Karpas-422 (cell line): Measurements from ENCODE around the gene C20orf173. TPM values are rescaled to one million over a fixed set of nuclear protein-coding genes. Genes with fewer than 3 reads are reported as not detected.

Source experiments
- DNase-seq: peaks from one replicate; pipeline ENCODE4 v3.0.0-alpha.2; 2015
- H2AFZ ChIP-seq: fragments of 200-600 bp; sonication (generic); 2 replicates; pipeline ENCODE4 v1.6.1; 2014; ENCODE audit warnings: antibody characterized with exemption, low read length, mixed read lengths
- H3K27ac ChIP-seq: fragments of 200-600 bp; sonication (generic); 2 replicates; pipeline ENCODE4 v1.5.1; 2014; ENCODE audit warnings: mild to moderate bottlenecking, low read length, moderate library complexity
- H3K27me3 ChIP-seq: fragments of 200-600 bp; sonication (generic); 2 replicates; pipeline ENCODE4 v1.6.1; 2014; ENCODE audit warnings: low read length, mixed read lengths
- H3K36me3 ChIP-seq: fragments of 200-600 bp; sonication (generic); 2 replicates; pipeline ENCODE4 v1.6.1; 2014; ENCODE audit warnings: low read length, mixed read lengths; ENCODE audit not compliant: insufficient read depth
- H3K4me1 ChIP-seq: fragments of 200-600 bp; sonication (generic); 2 replicates; pipeline ENCODE4 v1.6.1; 2014; ENCODE audit warnings: mild to moderate bottlenecking, low read length, mixed read lengths
- H3K4me2 ChIP-seq: fragments of 200-600 bp; sonication (generic); 2 replicates; pipeline ENCODE4 v1.6.1; 2014; ENCODE audit warnings: low read length, low read depth, mild to moderate bottlenecking; ENCODE audit not compliant: poor library complexity, severe bottlenecking
- H3K4me3 ChIP-seq: fragments of 200-600 bp; sonication (generic); 2 replicates; pipeline ENCODE4 v1.5.1; 2014; ENCODE audit warnings: mild to moderate bottlenecking, antibody characterized with exemption, low read length, mixed read lengths
- H3K79me2 ChIP-seq: fragments of 200-600 bp; sonication (generic); 2 replicates; pipeline ENCODE4 v1.6.1; 2014; ENCODE audit warnings: mild to moderate bottlenecking, low read length, mixed read lengths
- H3K9ac ChIP-seq: fragments of 200-600 bp; sonication (generic); 2 replicates; pipeline ENCODE4 v1.6.0; 2014; ENCODE audit warnings: low read length
- H3K9me2 ChIP-seq: fragments of 200-600 bp; sonication (generic), shearing (Covaris generic); replicated peaks from 2 replicates; pipeline ENCODE4 v1.6.0; 2014; ENCODE audit warnings: mild to moderate bottlenecking, low read length, moderate library complexity; ENCODE audit not compliant: insufficient read depth
- H3K9me3 ChIP-seq: fragments of 300-700, 200-600 bp; sonication (generic); 2 replicates; pipeline ENCODE4 v1.6.1; 2014; ENCODE audit warnings: low read length, mixed read lengths
- H4K20me1 ChIP-seq: fragments of 200-600 bp; sonication (generic); 2 replicates; pipeline ENCODE4 v1.6.1; 2014; ENCODE audit warnings: mild to moderate bottlenecking, antibody characterized with exemption, low read length, low read depth; ENCODE audit not compliant: insufficient read depth
- total RNA-seq: library from RNA; depleted of rRNA; stranded (reverse); fragments of >200 nt; shearing (Covaris generic); gene quantifications from 2 replicates; pipeline ENCODE4 v1.2.3, GENCODE V29; 2014; ENCODE audit warnings: low replicate concordance

Gene C20orf173
- total RNA-seq, 1 experiment from 2014 or later, result not detected

GRCh38 chr20:35510951-35511735, 18.3 kb downstream of the C20orf173 start:
- peaks cover 12% of the 10 kb centered on the region for H3K79me2 ChIP-seq
- no peaks in the 10 kb centered on the region for H3K9me2 ChIP-seq
- no peak overlapping the region for H3K27ac ChIP-seq
- no peak overlapping the region for H2AFZ ChIP-seq
- H4K20me1 ChIP-seq, result peaks cover 6% of the 10 kb centered on the region; the same call in 1 of the 2 replicates
- H3K9ac ChIP-seq, result no peak overlapping the region
- H3K9me3 ChIP-seq, result no peaks in the 10 kb centered on the region
- H3K4me1 ChIP-seq, result peaks cover 56% of the 10 kb centered on the region
- no peak overlapping the region for H3K4me2 ChIP-seq
- H3K27me3 ChIP-seq, result no peaks in the 10 kb centered on the region
- H3K36me3 ChIP-seq, result peaks cover 33% of the 10 kb centered on the region
- no peak for DNase-seq
- no peak overlapping the region for H3K4me3 ChIP-seq

- Histone ChIP-seq H3K4me2 (peak overlapping the region; percentile 48), H3K9me2 (no peaks in the 10 kb centered on the region), H3K27me3 (no peaks in the 10 kb centered on the region), H3K9ac (peak overlapping the region; percentile 56), H3K4me1 (peaks cover 68% of the 10 kb centered on the region), H4K20me1 (peaks cover 6% of the 10 kb centered on the region; the same call in 1 of the 2 replicates), H3K79me2 (peaks cover 17% of the 10 kb centered on the region), H3K36me3 (peaks cover 42% of the 10 kb centered on the region), H3K4me3 (no peak overlapping the region; the same call in 1 of the 2 replicates), H2AFZ (no peak overlapping the region), H3K9me3 (no peaks in the 10 kb centered on the region), H3K27ac (peak overlapping the region; percentile 83)
- peak; percentile 78 for DNase-seq
Observed at GRCh38 chr20:35508493-35509218, 20.8 kb downstream of the C20orf173 start.

DNA sequence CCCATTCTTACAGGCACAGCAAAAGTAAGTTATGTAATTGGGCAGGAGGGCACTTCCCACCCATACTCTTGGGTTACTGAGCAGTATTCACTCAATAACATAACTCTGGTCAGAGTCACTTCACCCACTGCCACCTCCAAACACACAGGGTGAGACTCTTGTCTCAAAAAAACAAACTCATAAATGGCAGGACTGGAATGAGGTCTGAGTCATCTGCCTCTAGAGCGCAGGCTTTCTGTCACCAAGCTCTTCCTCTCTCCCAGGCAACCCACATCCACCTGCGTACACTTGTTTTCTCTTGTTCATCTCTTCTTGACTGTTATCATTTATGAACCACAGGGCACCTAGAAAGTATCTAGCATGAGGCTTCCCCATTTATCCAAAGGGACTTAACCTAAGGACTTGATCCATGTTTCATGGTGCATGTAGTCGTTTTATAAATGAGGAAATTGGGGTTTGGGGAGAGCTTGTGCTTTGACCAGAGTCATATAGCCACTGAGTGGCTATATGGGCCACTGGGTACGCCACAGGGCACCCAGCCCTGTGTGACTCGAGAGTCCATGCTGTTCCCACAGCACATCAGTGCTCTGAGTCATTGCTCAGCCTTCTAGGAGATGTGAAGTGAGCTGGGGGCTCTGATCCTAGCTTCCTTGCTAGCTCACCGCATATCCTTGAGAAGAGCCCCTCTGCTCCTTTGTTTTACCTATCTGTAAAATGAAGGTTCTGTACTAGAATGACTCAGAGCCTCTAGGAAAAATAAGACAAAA, 22.4 kb downstream of the C20orf173 start:
- peaks cover 83% of the 10 kb centered on the region for H3K4me1 ChIP-seq
- peaks cover 6% of the 10 kb centered on the region; the same call in 1 of the 2 replicates for H4K20me1 ChIP-seq
- H3K4me3 ChIP-seq, result no peak overlapping the region
- no peaks in the 10 kb centered on the region for H3K9me2 ChIP-seq
- H3K9me3 ChIP-seq, result no peaks in the 10 kb centered on the region
- no peaks in the 10 kb centered on the region for H3K27me3 ChIP-seq
- DNase-seq, result no peak
- H3K79me2 ChIP-seq, result peaks cover 26% of the 10 kb centered on the region
- no peak overlapping the region for H2AFZ ChIP-seq
- H3K27ac ChIP-seq, result peak overlapping the region; percentile 83
- H3K4me2 ChIP-seq, result peak overlapping the region; percentile 24
- no peak overlapping the region for H3K9ac ChIP-seq
- peaks cover 51% of the 10 kb centered on the region for H3K36me3 ChIP-seq

DNA sequence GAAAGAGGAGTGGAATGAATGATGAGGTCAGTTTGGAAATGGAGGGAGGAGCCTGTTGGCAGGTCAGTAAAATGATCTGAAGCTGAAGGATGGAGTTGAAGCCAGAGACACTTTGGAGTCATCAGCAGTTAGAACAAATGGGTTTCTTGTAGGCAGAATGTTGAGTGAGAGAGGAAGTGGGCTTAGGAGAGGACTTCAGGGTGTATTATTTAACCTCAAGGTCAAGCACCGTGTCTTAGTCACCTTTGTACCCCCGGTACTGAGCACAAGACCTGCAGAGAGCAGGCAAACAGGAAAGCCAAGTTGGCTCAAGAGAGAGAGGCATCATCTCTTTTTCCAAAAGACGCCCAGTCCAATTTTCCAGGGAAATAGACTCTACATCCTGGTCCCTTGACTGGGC, 23.3 kb downstream of the C20orf173 start:
- H3K36me3 ChIP-seq, result peaks cover 46% of the 10 kb centered on the region
- peaks cover 86% of the 10 kb centered on the region for H3K4me1 ChIP-seq

GRCh38 chr20:35504751-35505150, 24.7 kb downstream of the C20orf173 start:
- no peak for DNase-seq
- Histone ChIP-seq H3K4me1 (peaks cover 79% of the 10 kb centered on the region), H3K79me2 (peaks cover 26% of the 10 kb centered on the region), H3K36me3 (peaks cover 36% of the 10 kb centered on the region), H2AFZ (no peak overlapping the region), H3K4me3 (no peak overlapping the region), H3K27ac (0 out of 2 replicates have a peak overlapping the region, but pooled peaks have one; percentile 10), H3K9me2 (no peaks in the 10 kb centered on the region), H3K9ac (no peak overlapping the region), H3K27me3 (no peaks in the 10 kb centered on the region), H3K9me3 (no peaks in the 10 kb centered on the region), H3K4me2 (no peak overlapping the region), H4K20me1 (peaks cover 11% of the 10 kb centered on the region; the same call in 1 of the 2 replicates)

More for the DNA sequence above, 23.3 kb downstream of the C20orf173 start:
- Histone ChIP-seq H3K27me3 (no peaks in the 10 kb centered on the region), H3K4me2 (peak overlapping the region; percentile 24), H3K27ac (peak overlapping the region; percentile 83), H3K4me3 (no peak overlapping the region), H3K9me2 (no peaks in the 10 kb centered on the region), H4K20me1 (peaks cover 11% of the 10 kb centered on the region; the same call in 1 of the 2 replicates), H3K9ac (peak overlapping the region; percentile 15; the same call in 1 of the 2 replicates), H3K79me2 (peaks cover 26% of the 10 kb centered on the region), H3K9me3 (no peaks in the 10 kb centered on the region), H2AFZ (no peak overlapping the region)
- DNase-seq, result no peak

DNA sequence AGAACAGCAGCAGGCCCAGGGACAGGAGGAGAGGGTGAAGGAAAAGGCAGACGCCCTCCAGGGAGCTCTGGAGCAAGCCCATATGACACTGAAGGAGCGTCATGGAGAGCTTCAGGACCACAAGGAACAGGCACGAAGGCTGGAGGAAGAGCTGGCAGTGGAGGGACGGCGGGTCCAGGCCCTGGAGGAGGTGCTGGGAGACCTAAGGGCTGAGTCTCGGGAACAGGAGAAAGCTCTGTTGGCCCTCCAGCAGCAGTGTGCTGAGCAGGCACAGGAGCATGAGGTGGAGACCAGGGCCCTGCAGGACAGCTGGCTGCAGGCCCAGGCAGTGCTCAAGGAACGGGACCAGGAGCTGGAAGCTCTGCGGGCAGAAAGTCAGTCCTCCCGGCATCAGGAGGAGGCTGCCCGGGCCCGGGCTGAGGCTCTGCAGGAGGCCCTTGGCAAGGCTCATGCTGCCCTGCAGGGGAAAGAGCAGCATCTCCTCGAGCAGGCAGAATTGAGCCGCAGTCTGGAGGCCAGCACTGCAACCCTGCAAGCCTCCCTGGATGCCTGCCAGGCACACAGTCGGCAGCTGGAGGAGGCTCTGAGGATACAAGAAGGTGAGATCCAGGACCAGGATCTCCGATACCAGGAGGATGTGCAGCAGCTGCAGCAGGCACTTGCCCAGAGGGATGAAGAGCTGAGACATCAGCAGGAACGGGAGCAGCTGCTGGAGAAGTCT, 25.5 kb downstream of the C20orf173 start:
- peaks cover 35% of the 10 kb centered on the region for H3K36me3 ChIP-seq

DNA sequence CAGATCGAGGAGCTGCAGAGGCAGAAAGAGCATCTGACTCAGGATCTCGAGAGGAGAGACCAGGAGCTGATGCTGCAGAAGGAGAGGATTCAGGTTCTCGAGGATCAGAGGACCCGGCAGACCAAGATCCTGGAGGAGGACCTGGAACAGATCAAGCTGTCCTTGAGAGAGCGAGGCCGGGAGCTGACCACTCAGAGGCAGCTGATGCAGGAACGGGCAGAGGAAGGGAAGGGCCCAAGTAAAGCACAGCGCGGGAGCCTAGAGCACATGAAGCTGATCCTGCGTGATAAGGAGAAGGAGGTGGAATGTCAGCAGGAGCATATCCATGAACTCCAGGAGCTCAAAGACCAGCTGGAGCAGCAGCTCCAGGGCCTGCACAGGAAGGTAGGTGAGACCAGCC, 26.2 kb downstream of the C20orf173 start:
- Histone ChIP-seq H3K79me2 (peaks cover 26% of the 10 kb centered on the region), H3K9ac (peak overlapping the region; percentile 59), H3K9me2 (no peaks in the 10 kb centered on the region), H3K4me3 (no peak overlapping the region), H3K27me3 (no peaks in the 10 kb centered on the region), H3K4me1 (peaks cover 65% of the 10 kb centered on the region), H3K9me3 (no peaks in the 10 kb centered on the region), H3K27ac (peak overlapping the region; percentile 91), H2AFZ (no peak overlapping the region), H4K20me1 (peaks cover 11% of the 10 kb centered on the region; the same call in 1 of the 2 replicates), H3K36me3 (peaks cover 36% of the 10 kb centered on the region), H3K4me2 (peak overlapping the region; percentile 70)
- DNase-seq, result no peak

More for the DNA sequence above, 25.5 kb downstream of the C20orf173 start:
- H3K79me2 ChIP-seq, result peaks cover 26% of the 10 kb centered on the region
- no peaks in the 10 kb centered on the region for H3K9me3 ChIP-seq
- no peak for DNase-seq
- H2AFZ ChIP-seq, result no peak overlapping the region
- no peak overlapping the region for H3K9ac ChIP-seq
- H3K4me2 ChIP-seq, result no peak overlapping the region
- 0 out of 2 replicates have a peak overlapping the region, but pooled peaks have one; percentile 10 for H3K27ac ChIP-seq
- H3K9me2 ChIP-seq, result no peaks in the 10 kb centered on the region
- peaks cover 72% of the 10 kb centered on the region for H3K4me1 ChIP-seq
- H4K20me1 ChIP-seq, result peaks cover 11% of the 10 kb centered on the region; the same call in 1 of the 2 replicates
- H3K4me3 ChIP-seq, result no peak overlapping the region
- H3K27me3 ChIP-seq, result no peaks in the 10 kb centered on the region
